Sciatic nerve (tissue), 2 donors: ENCODE data around the gene RPS3. TPM values are rescaled to one million over a fixed set of nuclear protein-coding genes. Genes with fewer than 3 reads are reported as not detected.
A peak's percentile ranks its signal among the peaks of the same experiment; 100 is the strongest.
"Not testable (repeated sequence)": the region's sequence is repeated elsewhere in the genome, so short reads cannot be mapped to it uniquely, and the experiment has no call there.

Experiments used
- ATAC-seq: fragments of 200-7000 bp; cut with Tn5 transposase; one replicate; pipeline ENCODE4 v1.9.1; 2020; ENCODE audit warnings: mild to moderate bottlenecking, moderate library complexity
- DNase-seq: peaks from one replicate; pipeline ENCODE4 v3.0.0-alpha.2; 2020; ENCODE audit warnings: low spot score
- intact Hi-C: fragments of 100-400 bp; cut with DNase I; formaldehyde crosslinking; loops from one replicate; pipeline ENCODE4 v1.14.2; 2022
- total RNA-seq: library from RNA; stranded (reverse); fragmentation: NEBNext Ultra II Directional; extraction: Animal tissue kit (Norgen Biotek cat#: 25700); gene quantifications from one replicate; pipeline ENCODE4 v1.2.1, GENCODE V29; 2021
- donor health status: DM: no; HTN: no; CAD: no.
- donor health status: DM: no; HTN: no; CAD: no.

Gene RPS3
- total RNA-seq, 1 donor from 2014 or later: 1,413 TPM

GRCh38 chr11:75375626-75376025 is 23.7 kb upstream of the RPS3 start:
- intact Hi-C loops: no loop called here
- ATAC-seq (no peak), DNase-seq (no peak)

- intact Hi-C loops: no loop called here
- DNase-seq: no peak
- no peak for ATAC-seq
Observed at GRCh38 chr11:75376175-75376574, 23.1 kb upstream of the RPS3 start.

DNA sequence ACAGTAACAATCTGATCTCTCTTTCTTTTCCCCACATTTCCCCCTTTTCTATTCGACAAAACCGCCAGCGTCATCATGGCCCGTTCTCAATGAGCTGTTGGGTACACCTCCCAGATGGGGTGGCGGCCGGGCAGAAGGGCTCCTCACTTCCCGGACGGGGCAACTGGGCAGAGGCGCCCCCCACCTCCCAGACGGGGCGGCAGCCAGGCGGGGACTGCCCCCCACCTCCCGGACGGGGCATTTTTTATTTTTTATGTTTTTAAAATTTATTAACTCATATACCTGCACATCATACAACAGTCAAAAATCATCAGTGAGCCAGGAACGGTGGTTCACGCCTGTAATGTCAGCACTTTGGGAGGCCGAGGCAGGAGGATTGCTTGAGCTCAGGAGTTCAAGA is 20.5 kb upstream of the RPS3 start:
- DNase-seq, ATAC-seq, intact Hi-C loops: not testable (repeated sequence)

DNA sequence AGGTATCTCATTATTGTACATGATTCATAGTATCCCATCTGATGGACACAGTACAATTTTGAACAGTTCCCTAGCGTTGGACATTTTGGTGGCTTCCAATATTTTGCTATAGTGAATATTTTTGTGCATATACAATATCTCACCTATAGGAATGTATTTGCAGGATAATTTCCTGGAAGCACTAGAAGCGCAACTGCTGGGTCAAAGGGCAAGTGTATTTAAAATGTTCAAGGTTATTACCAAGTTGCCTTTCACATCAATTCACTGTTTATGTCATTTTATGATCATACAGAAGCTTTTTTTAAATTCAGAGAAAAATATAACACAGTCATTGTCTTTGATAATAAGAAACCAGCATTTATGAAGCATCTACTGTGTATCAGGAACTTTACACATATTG is 19.1 kb upstream of the RPS3 start:
- no peak for ATAC-seq
- intact Hi-C loops: loop anchor here (2.0 to 10.0 kb wide), 3 partner anchors 55 to 1518 kb away; no protein-coding TSS in a partner anchor
- DNase-seq: no peak

DNA sequence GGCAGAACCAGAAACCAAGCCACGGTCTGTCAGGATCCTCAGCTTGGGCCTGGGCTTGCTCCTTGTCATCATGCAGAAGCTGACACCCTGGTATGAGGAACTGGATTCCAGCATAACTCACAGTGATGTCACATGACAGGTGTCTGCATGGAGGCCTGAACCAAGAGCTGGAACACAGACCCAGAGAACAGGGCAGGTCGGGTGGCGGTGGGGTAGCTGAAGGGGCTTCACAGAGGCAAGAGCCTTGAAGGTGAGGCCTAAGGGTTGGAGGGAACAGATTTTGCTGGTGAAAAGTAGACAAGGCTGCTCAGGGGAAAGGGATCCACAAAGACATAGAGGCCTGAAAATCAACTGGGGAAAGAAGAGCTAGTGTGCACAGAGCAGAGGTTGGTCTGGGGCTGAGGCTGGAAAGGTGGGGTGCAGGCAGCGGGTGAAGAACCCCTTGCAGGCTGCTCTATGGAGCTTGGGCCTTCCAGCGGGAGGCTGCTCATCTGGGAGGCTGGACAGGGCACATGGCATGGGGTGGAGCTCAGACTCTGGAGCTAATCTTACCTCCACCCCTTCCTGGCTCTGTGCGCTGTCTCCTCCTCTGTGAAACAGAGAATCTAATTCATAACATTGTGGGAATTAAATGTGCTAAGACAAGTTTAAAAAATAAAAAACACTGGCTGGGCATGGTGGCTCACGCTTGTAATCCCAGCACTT is 18.4 kb upstream of the RPS3 start:
- no peak for DNase-seq
- ATAC-seq: no peak
- intact Hi-C loops: loop anchor here (2.0 to 10.0 kb wide), 3 partner anchors 56 to 1519 kb away; no protein-coding TSS in a partner anchor

DNA sequence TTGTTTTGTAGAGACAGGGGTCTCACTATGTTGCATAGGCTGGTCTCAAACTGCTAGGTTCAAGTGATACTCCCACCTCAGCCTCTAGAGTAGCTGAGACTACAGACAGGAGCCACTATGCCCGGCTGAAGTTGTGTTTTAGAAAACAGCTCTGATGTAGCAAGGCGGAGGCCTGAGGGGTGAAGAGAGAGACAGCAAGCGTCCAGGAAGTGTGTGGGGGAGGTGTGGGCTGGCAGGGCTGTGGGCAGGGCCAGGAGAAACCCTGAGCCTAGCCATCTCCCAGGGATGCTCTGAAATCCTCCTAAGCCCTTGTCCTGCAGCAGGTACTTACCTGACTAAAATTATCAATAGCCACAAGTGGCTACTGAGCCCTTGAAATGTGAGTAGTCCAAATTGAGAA is 16.1 kb upstream of the RPS3 start:
- DNase-seq (no peak), ATAC-seq (no peak)
- intact Hi-C loops: loop anchor here (5.0 to 10.0 kb wide), 2 partner anchors 58 to 1521 kb away; no protein-coding TSS in a partner anchor

- DNase-seq (peak; percentile 91), ATAC-seq (peak; percentile 90)
- intact Hi-C loops: loop anchor here (5.0 to 10.0 kb wide), 2 partner anchors 60 to 1522 kb away; no protein-coding TSS in a partner anchor
Observed at GRCh38 chr11:75384438-75385080, 14.8 kb upstream of the RPS3 start.

- ATAC-seq (no peak), DNase-seq (no peak)
- intact Hi-C loops: loop anchor here (10.0 kb wide), 1 partner anchor 62 kb away; no protein-coding TSS in a partner anchor
Observed at GRCh38 chr11:75386942-75387630, 12.2 kb upstream of the RPS3 start.

DNA sequence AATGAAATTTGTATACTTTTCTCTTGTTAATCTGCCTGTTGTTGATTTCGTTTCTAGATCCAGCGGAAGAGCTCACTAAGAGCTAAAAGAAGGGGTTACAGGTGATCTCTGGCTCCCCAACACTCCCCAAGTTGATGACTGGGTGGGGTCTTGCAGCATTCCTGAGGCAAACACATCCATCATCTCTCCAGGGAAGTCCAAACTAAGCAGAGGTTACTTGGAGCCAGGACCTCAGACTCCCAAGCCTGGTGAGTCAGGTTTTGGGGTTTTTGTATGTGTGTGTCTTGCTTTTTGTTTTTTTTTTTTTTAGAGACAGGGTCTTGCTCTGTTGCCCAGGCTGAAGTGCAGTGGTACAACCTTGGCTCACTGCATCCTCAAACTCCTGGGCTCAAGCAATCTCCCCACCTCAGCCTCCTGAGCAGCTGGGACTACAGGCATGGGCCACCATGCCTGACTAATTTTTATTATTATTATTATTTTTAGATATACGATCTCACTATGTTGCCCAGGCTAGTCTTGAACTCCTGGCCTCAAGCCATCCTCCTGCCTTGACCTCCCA is 11.5 kb upstream of the RPS3 start:
- intact Hi-C loops: loop anchor here (10.0 kb wide), 1 partner anchor 63 kb away; no protein-coding TSS in a partner anchor
- ATAC-seq: no peak

DNA sequence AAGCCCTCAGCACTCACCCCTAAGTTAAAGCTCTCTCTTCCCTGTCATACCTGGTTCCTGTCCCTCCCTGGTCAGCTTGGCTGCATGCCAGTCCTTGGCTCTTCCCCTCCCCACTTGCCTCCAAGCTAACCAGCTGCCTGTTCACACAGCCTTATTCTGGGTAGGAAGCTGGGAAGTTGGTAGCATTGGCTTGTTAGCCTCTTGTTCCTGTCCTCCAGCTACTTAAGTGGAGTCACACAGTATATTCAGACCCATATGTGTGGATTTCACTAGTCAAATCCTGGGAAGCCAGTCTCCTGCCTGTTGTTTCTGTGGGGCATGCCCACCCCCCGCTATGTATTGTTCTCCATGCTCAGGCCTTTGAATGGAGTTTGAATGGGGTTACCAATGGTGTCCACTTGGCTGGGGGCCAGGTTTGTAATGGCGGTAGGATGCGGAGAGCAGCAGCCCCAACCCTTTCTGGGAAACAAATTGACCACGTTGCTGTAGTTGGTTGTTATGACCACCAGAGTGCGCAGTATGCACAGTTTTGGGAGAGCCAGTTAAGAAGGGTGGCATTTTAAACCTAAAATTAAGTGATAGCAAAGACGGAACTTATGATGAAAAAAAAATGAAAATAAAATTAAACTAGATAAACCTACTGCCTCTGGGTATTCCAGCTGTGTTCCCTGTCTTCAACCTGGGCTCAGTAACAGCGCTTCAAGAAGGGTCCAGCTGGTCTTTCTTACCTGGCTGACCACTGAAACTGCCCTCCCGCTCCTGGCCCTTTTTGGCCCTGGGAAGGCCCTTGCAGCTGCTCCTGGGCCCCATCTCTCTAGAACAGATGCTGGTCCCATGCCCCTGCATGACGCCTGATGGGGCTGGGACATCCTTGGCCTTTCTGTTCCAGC is 10.7 kb upstream of the RPS3 start:
- DNase-seq (peak; percentile 86), ATAC-seq (peak; percentile 82)
- intact Hi-C loops: loop anchor here (10.0 kb wide), 1 partner anchor 64 kb away; no protein-coding TSS in a partner anchor

More for the DNA sequence above, 11.5 kb upstream of the RPS3 start:
- DNase-seq: no peak

- no peak for ATAC-seq
- intact Hi-C loops: loop anchor here (10.0 kb wide), 1 partner anchor 64 kb away; no protein-coding TSS in a partner anchor
- DNase-seq: no peak
Observed at GRCh38 chr11:75389276-75389605, 10.1 kb upstream of the RPS3 start.

DNA sequence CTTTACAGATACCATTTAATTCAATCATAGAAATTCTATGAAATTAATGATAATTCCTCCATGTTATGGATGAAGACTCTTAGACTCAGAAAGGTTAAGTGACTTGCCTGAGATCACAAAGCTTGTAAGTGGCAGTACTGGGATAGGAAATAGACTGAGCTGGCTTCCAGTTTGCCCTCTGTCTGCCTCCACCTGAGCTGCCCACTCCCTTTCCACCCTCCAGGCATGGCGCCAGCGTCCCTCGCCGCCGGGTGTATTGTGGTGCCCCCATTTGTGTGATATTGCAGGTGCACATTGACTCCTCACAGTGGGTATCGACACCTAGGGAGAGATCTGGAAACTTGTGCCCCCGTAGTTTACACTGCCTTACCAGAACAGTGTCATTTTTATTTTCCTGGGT is 9.4 kb upstream of the RPS3 start:
- DNase-seq (no peak), ATAC-seq (no peak)
- intact Hi-C loops: loop anchor here (5.0 to 10.0 kb wide), 2 partner anchors 65 to 142 kb away; no protein-coding TSS in a partner anchor

DNA sequence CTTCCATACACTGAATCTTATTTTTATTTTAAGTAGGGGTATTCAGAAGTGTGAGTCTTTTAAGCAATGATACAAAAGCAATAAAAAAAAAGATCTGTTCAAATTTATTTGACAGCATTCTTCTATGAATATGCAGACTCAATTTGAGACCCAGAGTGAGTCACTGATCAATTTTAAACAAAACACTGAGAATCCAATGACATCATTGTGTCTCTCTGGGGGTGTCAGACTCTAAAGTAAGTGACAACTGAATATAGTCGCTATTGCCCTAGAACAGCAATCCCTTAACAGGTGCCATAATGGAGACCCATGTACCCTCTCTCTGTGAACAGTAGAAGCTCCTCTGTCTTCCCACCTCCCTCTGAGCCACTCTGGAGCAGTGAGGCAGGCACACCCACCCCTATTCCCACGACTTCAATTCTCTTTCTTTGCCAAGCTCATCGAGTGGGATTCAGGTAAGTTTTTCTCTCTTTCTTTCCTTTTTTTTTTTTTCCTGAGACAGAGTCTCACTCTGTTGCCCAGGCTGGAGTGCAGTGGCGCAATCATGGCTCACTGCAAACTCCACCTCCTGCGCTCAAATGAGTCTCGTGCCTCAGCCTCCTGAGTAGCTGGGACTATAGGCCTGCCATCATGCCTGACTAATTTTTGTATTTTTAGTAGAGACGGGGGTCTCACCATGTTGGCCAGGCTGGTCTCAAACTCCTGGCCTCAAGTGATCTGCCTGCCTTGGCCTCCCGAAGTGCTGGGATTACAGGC is 5.1 kb upstream of the RPS3 start:
- DNase-seq (no peak), ATAC-seq (no peak)
- intact Hi-C loops: loop anchor here (5.0 kb wide), 1 partner anchor 138 kb away; no protein-coding TSS in a partner anchor

GRCh38 chr11:75398906-75399305 is 412 bp upstream of the RPS3 start:
- ATAC-seq (peak; percentile 1), DNase-seq (no peak)
- intact Hi-C loops: no loop called here

- DNase-seq: no peak
- intact Hi-C loops: no loop called here
- ATAC-seq: peak; percentile 23
Observed at GRCh38 chr11:75400146-75400865, 988 bp downstream of the RPS3 start.

GRCh38 chr11:75402002-75402773 is 2.9 kb downstream of the RPS3 start:
- ATAC-seq (no peak), DNase-seq (no peak)
- intact Hi-C loops: no loop called here
